ENCODE measurements around the gene PITPNM2.

DNA sequence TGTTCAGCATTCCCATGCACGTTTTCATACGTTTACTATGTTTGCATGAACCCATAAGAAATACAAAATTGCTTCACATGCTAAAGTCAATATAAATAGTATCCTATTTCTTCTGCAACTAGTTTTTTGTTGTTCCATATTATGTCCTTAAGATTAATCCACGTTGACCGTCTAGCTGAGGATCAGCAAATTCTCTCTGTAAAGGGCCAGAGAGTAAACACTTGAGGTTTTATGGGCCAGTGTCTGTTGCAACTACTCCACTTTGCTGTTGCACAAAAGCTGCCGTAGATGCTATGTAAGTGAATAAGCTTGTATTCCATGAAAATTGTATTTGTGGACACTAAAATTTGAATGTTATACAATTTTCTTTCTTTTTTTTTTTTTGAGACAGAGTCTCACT is 21.1 kb upstream of the PITPNM2 start:
- TF ChIP-seq, protein P1, sequence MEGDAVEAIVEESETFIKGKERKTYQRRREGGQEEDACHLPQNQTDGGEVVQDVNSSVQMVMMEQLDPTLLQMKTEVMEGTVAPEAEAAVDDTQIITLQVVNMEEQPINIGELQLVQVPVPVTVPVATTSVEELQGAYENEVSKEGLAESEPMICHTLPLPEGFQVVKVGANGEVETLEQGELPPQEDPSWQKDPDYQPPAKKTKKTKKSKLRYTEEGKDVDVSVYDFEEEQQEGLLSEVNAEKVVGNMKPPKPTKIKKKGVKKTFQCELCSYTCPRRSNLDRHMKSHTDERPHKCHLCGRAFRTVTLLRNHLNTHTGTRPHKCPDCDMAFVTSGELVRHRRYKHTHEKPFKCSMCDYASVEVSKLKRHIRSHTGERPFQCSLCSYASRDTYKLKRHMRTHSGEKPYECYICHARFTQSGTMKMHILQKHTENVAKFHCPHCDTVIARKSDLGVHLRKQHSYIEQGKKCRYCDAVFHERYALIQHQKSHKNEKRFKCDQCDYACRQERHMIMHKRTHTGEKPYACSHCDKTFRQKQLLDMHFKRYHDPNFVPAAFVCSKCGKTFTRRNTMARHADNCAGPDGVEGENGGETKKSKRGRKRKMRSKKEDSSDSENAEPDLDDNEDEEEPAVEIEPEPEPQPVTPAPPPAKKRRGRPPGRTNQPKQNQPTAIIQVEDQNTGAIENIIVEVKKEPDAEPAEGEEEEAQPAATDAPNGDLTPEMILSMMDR (IDR thresholded peaks at IDR 0.05; ENCODE audit: low read length), result no peak
- TF ChIP-seq EZH2 (IDR thresholded peaks at IDR 0.05; ENCODE audit: borderline replicate concordance, low read length), result no peak
